GM19023 (cell line): ENCODE data around the gene TUBGCP6.
A peak's percentile ranks its signal among the peaks of the same experiment; 100 is the strongest.

Source experiments
- ATAC-seq: cut with Tn5 transposase; IDR thresholded peaks from one replicate; pipeline ENCODE4 v1.9.1; 2021; ENCODE audit warnings: mild to moderate bottlenecking, moderate library complexity; ENCODE audit not compliant: unreplicated experiment

Gene TUBGCP6

DNA sequence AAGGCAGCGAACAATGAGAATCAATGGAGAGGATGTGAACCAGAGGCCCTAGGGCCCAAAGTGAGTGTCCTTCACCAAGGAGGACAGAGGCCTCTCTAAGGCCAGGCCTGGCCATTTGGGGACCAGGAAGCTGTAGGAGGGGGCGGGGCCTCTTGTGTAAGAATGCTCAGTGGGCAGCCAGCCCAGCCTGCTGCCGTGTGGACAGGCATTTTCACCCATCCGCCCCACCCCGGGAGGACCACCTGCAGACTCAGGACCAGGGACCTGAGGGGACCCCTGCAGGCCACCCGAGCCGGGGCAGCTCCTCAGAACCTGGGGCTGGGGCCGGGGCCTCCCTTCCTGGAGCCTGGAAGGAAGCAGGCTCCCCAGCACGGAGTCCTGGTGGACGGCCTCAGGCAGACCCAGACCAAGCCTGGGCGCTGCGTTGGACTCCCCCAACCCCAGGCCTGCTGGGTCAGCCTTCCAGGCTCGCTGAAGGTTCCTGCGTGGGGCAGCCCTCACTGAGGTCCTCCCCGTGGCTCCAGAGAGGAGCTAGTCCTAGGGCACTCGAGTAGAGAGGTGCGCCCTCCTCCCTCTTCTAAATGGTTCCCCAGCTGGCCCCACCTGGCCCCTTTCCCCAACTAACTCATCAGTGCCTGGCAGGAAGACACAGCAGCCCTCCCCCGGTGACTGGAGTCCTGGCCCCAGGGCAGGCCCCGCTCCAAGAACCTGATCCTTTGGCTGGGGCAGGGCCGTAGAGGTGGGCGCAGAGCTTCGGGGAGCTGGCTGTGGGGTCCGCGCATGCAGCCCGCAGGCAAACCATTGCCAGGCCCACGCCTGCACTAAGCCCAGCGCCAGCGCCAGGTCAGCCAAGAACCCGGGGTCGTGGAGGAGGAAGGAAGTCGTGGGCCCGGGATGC is 60.6 kb downstream of the TUBGCP6 start:
- no peak for ATAC-seq

- ATAC-seq = no peak
These were observed 61.5 kb downstream of the TUBGCP6 start for GRCh38 chr22:50183141-50183971.

DNA sequence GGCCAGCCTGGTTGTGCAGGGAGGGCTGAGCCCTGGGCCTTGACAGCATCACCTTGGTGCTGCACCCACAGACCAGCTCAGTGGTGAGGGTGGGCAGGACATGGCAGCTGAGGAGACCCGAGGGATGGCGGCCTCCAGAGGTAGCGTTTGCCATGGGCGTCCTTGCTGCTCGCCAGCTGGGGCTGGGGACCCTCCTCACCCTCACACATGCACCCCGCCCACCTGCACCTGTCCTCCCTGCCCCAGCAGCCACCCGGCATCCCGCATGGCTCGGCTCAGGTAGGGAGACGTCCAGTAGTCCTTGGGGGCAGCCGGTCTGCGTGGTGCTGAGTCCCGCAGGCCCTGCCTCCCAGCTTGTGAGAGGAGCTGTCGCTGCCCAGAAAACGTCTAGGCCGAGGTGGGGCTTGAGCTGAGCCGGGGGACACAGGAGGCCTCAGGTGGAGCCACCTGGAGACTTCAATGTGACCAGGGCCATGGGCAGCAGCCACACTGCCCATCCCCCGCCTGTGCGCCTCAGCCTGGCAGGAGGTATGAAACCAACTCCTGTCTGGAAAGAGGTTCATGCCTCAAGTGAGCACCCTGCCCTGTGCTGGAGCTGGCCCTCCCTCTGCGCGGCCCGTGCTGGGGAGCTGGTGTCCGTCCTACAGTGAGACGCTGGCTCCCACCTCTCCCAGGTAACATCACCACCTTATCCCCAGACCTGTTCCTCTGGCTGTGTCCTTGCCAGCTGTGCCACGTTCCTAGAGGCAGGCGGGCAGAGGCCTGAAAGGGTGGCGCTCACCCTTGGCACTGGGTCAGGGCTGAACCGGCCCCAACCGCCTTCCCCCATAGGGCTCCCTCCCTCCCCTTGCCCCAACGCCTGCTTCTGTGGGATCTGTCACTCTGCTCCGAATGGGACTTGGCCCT is 62.4 kb downstream of the TUBGCP6 start:
- no peak for ATAC-seq

- no peak for ATAC-seq
These were observed 63.9 kb downstream of the TUBGCP6 start for GRCh38 chr22:50180727-50181521.

DNA sequence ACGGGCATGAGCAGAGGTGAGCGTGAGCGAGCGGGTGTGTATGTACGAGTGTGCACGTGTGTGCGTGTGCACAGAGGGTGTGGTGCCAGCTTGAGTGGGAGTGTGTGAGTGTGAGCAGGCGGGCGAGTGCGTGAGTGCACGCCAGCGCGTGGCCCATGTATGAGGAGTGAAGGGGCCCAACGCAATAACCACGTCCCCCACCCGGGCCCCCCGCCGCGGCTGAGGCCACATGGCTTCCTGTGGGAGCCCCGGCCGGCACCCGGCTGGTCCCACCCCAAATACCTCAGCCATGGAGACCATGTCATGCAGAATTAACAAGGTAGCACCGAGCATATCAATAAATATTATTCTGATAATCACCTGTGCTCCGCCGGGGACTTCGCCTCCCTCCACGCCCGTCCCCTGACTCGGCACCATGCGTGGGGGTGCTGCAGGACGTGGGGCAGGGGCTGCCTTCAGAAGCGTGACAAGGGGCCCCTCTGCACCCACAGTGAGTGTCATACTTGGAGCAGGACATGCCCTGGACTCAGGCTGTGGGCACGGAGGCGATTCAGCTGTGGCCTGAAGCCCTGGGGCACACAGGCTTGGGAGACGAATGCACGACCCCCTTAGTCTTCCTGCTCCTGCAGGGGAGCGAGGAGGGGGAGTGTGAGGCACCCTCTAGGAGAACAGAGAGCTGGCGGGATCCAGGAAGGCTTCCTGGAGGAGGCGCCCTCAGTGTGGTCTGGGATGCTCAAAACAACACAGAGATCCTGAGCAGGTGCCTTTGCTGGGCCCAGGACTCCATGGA is 64.7 kb downstream of the TUBGCP6 start:
- ATAC-seq = no peak

- ATAC-seq = no peak
These were observed 65.7 kb downstream of the TUBGCP6 start for GRCh38 chr22:50178871-50179869.

GRCh38 chr22:50178471-50178864 is 66.4 kb downstream of the TUBGCP6 start:
- no peak for ATAC-seq

DNA sequence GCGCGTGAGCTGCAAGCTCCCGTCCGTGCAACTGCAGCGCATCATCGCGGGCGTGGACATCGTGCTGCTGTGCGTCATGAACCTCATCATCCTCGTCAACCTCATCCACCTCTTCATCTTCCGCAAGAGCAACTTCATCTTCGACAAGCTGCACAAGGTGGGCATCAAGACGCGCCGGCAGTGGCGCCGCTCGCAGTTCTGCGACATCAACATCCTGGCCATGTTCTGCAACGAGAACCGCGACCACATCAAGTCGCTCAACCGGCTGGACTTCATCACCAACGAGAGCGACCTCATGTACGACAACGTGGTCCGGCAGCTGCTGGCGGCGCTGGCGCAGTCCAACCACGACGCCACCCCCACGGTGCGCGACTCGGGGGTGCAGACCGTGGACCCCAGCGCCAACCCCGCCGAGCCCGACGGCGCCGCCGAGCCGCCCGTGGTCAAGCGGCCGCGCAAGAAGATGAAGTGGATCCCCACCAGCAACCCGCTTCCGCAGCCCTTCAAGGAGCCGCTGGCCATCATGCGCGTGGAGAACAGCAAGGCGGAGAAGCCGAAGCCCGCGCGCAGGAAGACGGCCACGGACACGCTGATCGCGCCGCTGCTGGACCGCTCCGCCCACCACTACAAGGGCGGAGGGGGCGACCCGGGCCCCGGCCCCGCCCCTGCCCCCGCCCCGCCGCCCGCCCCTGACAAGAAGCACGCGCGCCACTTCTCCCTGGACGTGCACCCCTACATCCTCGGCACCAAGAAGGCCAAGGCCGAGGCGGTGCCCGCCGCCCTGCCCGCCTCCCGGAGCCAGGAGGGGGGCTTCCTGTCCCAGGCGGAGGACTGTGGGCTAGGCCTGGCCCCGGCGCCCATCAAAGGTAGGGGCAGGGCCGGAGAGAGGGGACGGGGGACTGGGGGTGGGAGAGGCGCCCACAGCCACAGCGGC is 67.0 kb downstream of the TUBGCP6 start:
- ATAC-seq = no peak

DNA sequence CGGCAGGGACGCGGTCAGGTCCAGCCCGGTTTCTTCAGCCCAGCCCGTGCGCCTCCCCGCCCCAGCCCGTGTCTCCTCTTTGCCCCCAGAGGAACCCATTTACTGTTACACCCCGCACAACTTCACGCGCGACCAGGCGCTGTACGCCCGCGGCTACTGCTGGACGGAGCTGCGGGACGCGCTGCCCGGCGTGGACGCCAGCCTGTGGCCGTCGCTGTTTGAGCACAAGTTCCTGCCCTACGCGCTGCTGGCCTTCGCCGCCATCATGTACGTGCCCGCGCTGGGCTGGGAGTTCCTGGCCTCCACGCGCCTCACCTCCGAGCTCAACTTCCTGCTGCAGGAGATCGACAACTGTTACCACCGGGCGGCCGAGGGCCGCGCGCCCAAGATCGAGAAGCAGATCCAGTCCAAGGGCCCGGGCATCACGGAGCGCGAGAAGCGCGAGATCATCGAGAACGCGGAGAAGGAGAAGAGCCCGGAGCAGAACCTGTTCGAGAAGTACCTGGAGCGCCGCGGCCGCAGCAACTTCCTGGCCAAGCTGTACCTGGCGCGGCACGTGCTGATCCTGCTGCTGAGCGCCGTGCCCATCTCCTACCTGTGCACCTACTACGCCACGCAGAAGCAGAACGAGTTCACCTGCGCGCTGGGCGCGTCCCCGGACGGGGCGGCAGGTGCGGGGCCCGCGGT is 67.8 kb downstream of the TUBGCP6 start:
- no peak for ATAC-seq

DNA sequence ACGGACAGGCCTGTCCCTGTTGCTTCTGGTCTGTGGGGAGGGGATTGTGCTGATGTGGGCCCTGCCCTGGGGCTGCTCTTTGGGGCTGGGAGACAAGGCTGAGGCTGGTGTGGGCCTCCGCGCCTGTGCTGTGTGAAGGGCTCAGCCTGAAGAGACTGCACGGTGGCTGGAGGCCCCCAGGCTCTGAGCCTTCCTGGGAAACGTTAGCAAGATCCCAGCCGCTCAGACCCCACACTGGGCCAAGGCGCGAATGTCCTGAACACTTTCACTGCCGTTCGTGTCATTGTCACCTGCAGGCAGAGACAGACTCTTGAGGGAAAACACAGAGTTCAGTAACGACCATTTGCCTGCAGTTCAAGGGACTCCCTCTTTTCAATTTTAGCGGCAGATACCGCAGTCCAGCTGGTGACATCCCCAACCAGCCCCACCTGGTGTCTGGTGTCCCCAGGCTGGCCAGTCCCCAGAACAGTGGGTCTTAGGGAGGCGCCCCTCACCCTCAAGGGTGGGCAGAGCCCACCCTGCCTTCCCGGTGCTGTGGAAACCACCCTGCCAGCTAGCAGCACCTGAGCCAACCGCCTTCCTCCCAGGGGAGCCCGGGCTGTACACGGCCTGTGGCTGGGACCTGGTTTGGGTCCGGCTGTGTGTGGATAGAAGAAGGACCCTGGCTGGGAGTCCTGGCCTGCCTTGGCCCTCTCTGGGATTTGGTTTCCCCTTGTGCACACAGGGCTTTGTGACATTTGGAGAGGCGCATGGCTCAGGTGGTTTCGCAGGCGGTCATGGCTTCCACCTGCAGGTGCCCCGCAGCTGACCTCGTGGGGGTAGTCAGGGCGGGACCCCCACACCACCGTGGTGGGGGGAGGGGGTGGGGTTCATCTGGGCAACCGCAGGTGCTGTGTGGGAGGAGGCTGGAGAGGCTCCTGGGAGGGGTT is 68.6 kb downstream of the TUBGCP6 start:
- ATAC-seq = no peak

GRCh38 chr22:50175191-50175461 is 69.7 kb downstream of the TUBGCP6 start:
- ATAC-seq = no peak

DNA sequence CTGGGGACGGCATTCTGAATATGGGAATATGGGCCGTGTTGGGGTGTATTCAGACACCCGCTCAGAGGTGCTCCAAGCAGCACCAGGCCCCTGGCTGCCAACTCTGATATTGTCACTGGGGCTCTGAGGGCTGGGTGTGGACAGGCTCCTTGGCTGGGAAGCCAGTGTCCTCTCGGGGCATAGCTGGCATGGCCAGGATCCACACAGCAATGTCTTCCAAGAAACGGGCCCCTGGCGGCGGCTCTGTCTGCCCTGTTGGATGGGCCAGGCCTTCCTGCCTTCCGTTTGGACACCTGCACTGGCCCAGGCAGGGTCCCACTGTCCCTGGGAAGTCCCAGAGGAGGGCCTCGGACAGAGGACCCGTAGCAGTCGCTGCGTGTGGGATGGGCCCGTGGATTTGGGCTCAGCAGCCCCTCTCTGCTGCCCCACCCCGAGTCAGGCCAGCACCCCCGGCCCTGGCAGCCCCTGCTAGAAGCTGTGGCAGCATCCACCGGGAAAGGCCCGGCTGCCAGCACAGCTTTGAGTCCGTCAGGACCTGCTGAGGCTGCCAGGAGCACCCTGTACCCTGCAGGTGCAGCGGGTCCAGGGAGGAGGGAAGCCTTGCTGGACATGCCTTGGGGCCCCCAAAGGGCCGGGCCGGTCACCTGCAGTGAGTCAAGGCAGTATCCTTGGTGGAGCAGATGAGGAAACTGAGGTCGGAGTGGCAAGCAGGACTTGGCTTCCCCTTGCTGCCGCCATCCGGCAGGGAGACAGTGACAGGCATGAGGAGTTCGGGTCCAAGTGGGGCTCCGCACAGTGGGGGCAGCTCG is 70.2 kb downstream of the TUBGCP6 start:
- ATAC-seq = no peak

GRCh38 chr22:50173983-50174355 is 70.9 kb downstream of the TUBGCP6 start:
- no peak for ATAC-seq

GRCh38 chr22:50173311-50173982 is 71.4 kb downstream of the TUBGCP6 start:
- peak; percentile 52 for ATAC-seq
